ENCODE measurements around the gene ANO10. TPM values are rescaled to one million over a fixed set of nuclear protein-coding genes. Genes with fewer than 3 reads are reported as not detected.

ANO10 gene, protein sequence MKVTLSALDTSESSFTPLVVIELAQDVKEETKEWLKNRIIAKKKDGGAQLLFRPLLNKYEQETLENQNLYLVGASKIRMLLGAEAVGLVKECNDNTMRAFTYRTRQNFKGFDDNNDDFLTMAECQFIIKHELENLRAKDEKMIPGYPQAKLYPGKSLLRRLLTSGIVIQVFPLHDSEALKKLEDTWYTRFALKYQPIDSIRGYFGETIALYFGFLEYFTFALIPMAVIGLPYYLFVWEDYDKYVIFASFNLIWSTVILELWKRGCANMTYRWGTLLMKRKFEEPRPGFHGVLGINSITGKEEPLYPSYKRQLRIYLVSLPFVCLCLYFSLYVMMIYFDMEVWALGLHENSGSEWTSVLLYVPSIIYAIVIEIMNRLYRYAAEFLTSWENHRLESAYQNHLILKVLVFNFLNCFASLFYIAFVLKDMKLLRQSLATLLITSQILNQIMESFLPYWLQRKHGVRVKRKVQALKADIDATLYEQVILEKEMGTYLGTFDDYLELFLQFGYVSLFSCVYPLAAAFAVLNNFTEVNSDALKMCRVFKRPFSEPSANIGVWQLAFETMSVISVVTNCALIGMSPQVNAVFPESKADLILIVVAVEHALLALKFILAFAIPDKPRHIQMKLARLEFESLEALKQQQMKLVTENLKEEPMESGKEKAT
- total RNA-seq: 55.3 and 75.6 TPM in 2 replicates

DNA sequence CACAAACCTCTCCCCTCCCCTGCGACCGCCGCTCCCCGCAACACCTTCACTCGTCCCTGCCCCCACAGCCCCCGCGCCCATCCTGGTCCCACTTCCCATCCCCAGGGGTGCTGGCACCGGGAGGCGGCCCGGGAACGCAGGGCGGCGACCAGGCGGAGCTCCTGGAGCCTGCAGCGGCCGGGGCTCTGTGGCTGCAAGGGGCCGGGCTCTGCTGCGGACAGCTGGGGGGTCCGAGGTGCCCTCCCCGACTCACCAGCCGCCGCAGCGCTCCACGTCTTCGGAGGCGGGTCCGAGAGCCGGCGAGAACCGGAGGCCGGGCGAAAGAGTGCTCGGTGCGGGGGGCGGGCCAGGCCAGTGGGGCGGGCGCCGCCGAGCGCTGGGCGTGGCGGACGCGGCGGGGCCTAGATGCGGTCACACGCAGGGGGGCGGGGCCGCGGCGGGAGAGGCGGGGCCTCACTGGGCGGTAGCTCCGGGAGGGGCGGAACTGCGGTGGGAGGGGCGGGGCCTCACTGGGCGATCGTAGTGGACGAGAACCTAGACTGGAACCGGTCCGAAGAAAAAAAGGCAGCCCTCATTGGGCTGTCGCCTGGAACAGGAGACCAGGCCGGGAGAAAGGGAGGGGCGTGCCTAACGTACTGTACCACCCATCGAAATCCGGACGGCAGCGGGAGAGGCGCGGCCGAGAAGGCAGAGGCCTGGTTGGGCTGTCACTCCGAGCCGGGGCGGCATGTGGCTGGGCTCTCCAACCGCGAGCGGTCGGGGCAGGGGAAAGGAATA is at the start of gene ANO10:
Gene ANO10 (minus strand): TSS at position 356 of the 777 bp plus-strand sequence. CDS start 16,159 bp downstream, outside the sequence.

Other genes with a start within 250 kb of the ANO10 start
- gene ABHD5, start 68.9 kb upstream of the ANO10 start, total RNA-seq: 26.3 and 40.0 TPM in 2 replicates